HL-60/S4 (cell line): ENCODE data around the gene DLG2.

Experiments
- in situ Hi-C: fragments of 300-500 bp; cut with MboI; formaldehyde crosslinking; loops from 2 replicates; pipeline ENCODE4 v1.14.3; 2022; ENCODE audit warnings: low sequenced_read_pairs

The DLG2 gene

GRCh38 chr11:84089072-84090057 is 1537.8 kb downstream of the DLG2 start:
- in situ Hi-C loops: no loop called here

- in situ Hi-C loops: no loop called here
Observed at GRCh38 chr11:84071851-84072250, 1555.3 kb downstream of the DLG2 start.

GRCh38 chr11:84069048-84069447 is 1558.1 kb downstream of the DLG2 start:
- in situ Hi-C loops: no loop called here

GRCh38 chr11:84061726-84062125 is 1565.4 kb downstream of the DLG2 start:
- in situ Hi-C loops: no loop called here

GRCh38 chr11:84056653-84057376 is 1570.3 kb downstream of the DLG2 start:
- in situ Hi-C loops: no loop called here

GRCh38 chr11:84045146-84045545 is 1582.0 kb downstream of the DLG2 start:
- in situ Hi-C loops: no loop called here

- in situ Hi-C loops: no loop called here
Observed at GRCh38 chr11:84044706-84045105, 1582.4 kb downstream of the DLG2 start.

- in situ Hi-C loops: no loop called here
Observed at GRCh38 chr11:84036664-84037194, 1590.4 kb downstream of the DLG2 start.

GRCh38 chr11:84035645-84036044 is 1591.5 kb downstream of the DLG2 start:
- in situ Hi-C loops: no loop called here

- in situ Hi-C loops: no loop called here
Observed at GRCh38 chr11:84034484-84034883, 1592.7 kb downstream of the DLG2 start.

GRCh38 chr11:84024266-84024665 is 1602.9 kb downstream of the DLG2 start:
- in situ Hi-C loops: no loop called here

- in situ Hi-C loops: no loop called here
Observed at GRCh38 chr11:84022695-84023094, 1604.4 kb downstream of the DLG2 start.

- in situ Hi-C loops: no loop called here
Observed at GRCh38 chr11:84022201-84022600, 1604.9 kb downstream of the DLG2 start.

GRCh38 chr11:84021291-84021690 is 1605.9 kb downstream of the DLG2 start:
- in situ Hi-C loops: no loop called here

- in situ Hi-C loops: no loop called here
Observed at GRCh38 chr11:84019571-84020194, 1607.5 kb downstream of the DLG2 start.

- in situ Hi-C loops: no loop called here
Observed at GRCh38 chr11:84014539-84014938, 1612.6 kb downstream of the DLG2 start.

- in situ Hi-C loops: no loop called here
Observed at GRCh38 chr11:84012171-84012826, 1614.8 kb downstream of the DLG2 start.

GRCh38 chr11:84003181-84003580 is 1624.0 kb downstream of the DLG2 start:
- in situ Hi-C loops: no loop called here

GRCh38 chr11:83998921-83999320 is 1628.2 kb downstream of the DLG2 start:
- in situ Hi-C loops: no loop called here

- in situ Hi-C loops: no loop called here
Observed at GRCh38 chr11:83990160-83990733, 1636.9 kb downstream of the DLG2 start.
